BLaER1 treated with 17β-estradiol and CSF1 and Interleukin-3, amounts not matched to agents 10 nM and 100 nM (cell line): ENCODE measurements around the gene FBXO41.
A peak's percentile ranks its signal among the peaks of the same experiment; 100 is the strongest.

Experiments
- H3K27ac ChIP-seq, 11 experiments: shearing (Covaris generic); formaldehyde crosslinking; 2 replicates each; pipeline ENCODE4 v1.8.1; 2022
- H3K27me3 ChIP-seq, 11 experiments: shearing (Covaris generic); formaldehyde crosslinking; 2 replicates each; pipeline ENCODE4 v1.8.1; 2022
- H3K36me3 ChIP-seq, 11 experiments: shearing (Covaris generic); formaldehyde crosslinking; 2 replicates each; pipeline ENCODE4 v1.8.1; 2022
- H3K4me1 ChIP-seq, 10 experiments: shearing (Covaris generic); formaldehyde crosslinking; 2 replicates each; pipeline ENCODE4 v1.8.1; 2022
- H3K4me2 ChIP-seq, 11 experiments: shearing (Covaris generic); formaldehyde crosslinking; 2 replicates each; pipeline ENCODE4 v1.8.1; 2022
- H3K4me3 ChIP-seq, 10 experiments: shearing (Covaris generic); formaldehyde crosslinking; 2 replicates each; pipeline ENCODE4 v1.8.1; 2022
- H3K9ac ChIP-seq, 11 experiments: shearing (Covaris generic); formaldehyde crosslinking; 2 replicates each; pipeline ENCODE4 v1.8.1; 2022
- H3K9me3 ChIP-seq, 11 experiments: shearing (Covaris generic); formaldehyde crosslinking; replicated peaks in 1 of 11; 2 replicates each; pipeline ENCODE4 v1.8.1; 2022
- H4K20me1 ChIP-seq, 11 experiments: shearing (Covaris generic); formaldehyde crosslinking; 2 replicates each; pipeline ENCODE4 v1.8.1; 2022
- Cebpa-rat ChIP-seq, 11 experiments: shearing (Covaris generic); IDR thresholded peaks; 2 replicates each; pipeline ENCODE4 v1.8.1; 2022

The FBXO41 gene

GRCh38 chr2:73233932-73234832, 50.1 kb downstream of the FBXO41 start, which contains the start of gene CCT7:
Gene CCT7, plus strand, starts transcription at chr2:73234308. Its CDS starts 71 bp downstream, at chr2:73234379.
- no peaks in the 10 kb centered on the region for H3K27me3 ChIP-seq
- peak within 1 kb of the TSS; percentile 92 to 99 (median 97) for H3K27ac ChIP-seq
- TF ChIP-seq Cebpa-rat (IDR thresholded peaks at IDR 0.05), result no peak
- H3K9me3 ChIP-seq, result no peaks in the 10 kb centered on the region
- peak within 1 kb of the TSS; percentile 93 to 100 (median 96) for H3K4me2 ChIP-seq
- peak within 1 kb of the TSS; percentile 94 to 99 (median 97) for H3K9ac ChIP-seq
- H3K4me1 ChIP-seq, result peaks cover 33 to 45% (median 40%) of the 10 kb centered on the region in 10 experiments
- H3K4me3 ChIP-seq, result peak within 1 kb of the TSS; percentile 79 to 100 (median 91)
- H4K20me1 ChIP-seq, result peaks cover 44 to 50% (median 46%) of the 10 kb centered on the region in 11 experiments
- H3K36me3 ChIP-seq, result peaks cover 26 to 52% (median 45%) of the 10 kb centered on the region in 11 experiments

- TF ChIP-seq Cebpa-rat (IDR thresholded peaks at IDR 0.05), result no peak
- peak within 1 kb of the TSS; percentile 94 to 99 (median 97) for H3K9ac ChIP-seq
- peak within 1 kb of the TSS; percentile 90 to 100 (median 95) for H3K4me2 ChIP-seq
- H3K9me3 ChIP-seq, result no peaks in the 10 kb centered on the region
- peak within 1 kb of the TSS; percentile 79 to 100 (median 91) for H3K4me3 ChIP-seq
- peaks cover 36 to 41% (median 38%) of the 10 kb centered on the region in 11 experiments; a peak in 21 of 22 replicates for H4K20me1 ChIP-seq
- peaks cover 32 to 40% (median 37%) of the 10 kb centered on the region in 10 experiments for H3K4me1 ChIP-seq
- H3K36me3 ChIP-seq, result peaks cover 26 to 52% (median 44%) of the 10 kb centered on the region in 11 experiments
- peak within 1 kb of the TSS; percentile 92 to 99 (median 97) for H3K27ac ChIP-seq
- H3K27me3 ChIP-seq, result no peaks in the 10 kb centered on the region
These were observed 50.9 kb downstream of the FBXO41 start, which contains the start of gene PRADC1 for GRCh38 chr2:73233154-73233931. Gene PRADC1, minus strand, starts transcription at chr2:73233239. Its CDS starts 79 bp downstream, at chr2:73233160.

GRCh38 chr2:73232403-73233153, 51.7 kb downstream of the FBXO41 start:
- Histone ChIP-seq H3K4me1 (peaks cover 30 to 35% (median 32%) of the 10 kb centered on the region in 10 experiments), H3K9ac (peak overlapping the region; percentile 84 to 99 (median 97)), H4K20me1 (peaks cover 28 to 33% (median 30%) of the 10 kb centered on the region in 11 experiments; a peak in 21 of 22 replicates), H3K4me2 (peak overlapping the region; percentile 81 to 100 (median 93)), H3K4me3 (peak overlapping the region; percentile 79 to 100 (median 91)), H3K27ac (peak overlapping the region; percentile 27 to 98 (median 79); a peak in 21 of 22 replicates), H3K27me3 (no peaks in the 10 kb centered on the region), H3K36me3 (peaks cover 29 to 52% (median 44%) of the 10 kb centered on the region in 11 experiments), H3K9me3 (no peaks in the 10 kb centered on the region)
- TF ChIP-seq Cebpa-rat (IDR thresholded peaks at IDR 0.05), result no peak

GRCh38 chr2:73228631-73229030, 55.6 kb downstream of the FBXO41 start:
- no peak overlapping the region for H3K4me3 ChIP-seq
- H3K27me3 ChIP-seq, result no peaks in the 10 kb centered on the region
- H3K9me3 ChIP-seq, result no peaks in the 10 kb centered on the region
- H3K9ac ChIP-seq, result no peak overlapping the region
- no peak overlapping the region for H3K27ac ChIP-seq
- 0 out of 22 replicates have a peak, but pooled peaks cover 0 to 4% (median 0%) of the 10 kb centered on the region in 11 experiments for H4K20me1 ChIP-seq
- H3K4me2 ChIP-seq, result no peak overlapping the region
- no peak for TF ChIP-seq Cebpa-rat (IDR thresholded peaks at IDR 0.05)
- peaks cover 35 to 62% (median 49%) of the 10 kb centered on the region in 11 experiments; a peak in 21 of 22 replicates for H3K36me3 ChIP-seq
- H3K4me1 ChIP-seq, result peaks cover 31 to 43% (median 37%) of the 10 kb centered on the region in 10 experiments

- Histone ChIP-seq H3K4me1 (peaks cover 25 to 36% (median 31%) of the 10 kb centered on the region in 10 experiments), H3K4me3 (no peak overlapping the region), H3K9ac (no peak overlapping the region; a peak in 1 of 22 replicates), H3K4me2 (peak overlapping the region in 9 of 11 experiments; percentile 73 to 92 (median 84); a peak in 12 of 22 replicates), H4K20me1 (0 out of 22 replicates have a peak, but pooled peaks cover 0 to 4% (median 0%) of the 10 kb centered on the region in 11 experiments), H3K9me3 (no peaks in the 10 kb centered on the region), H3K27me3 (no peaks in the 10 kb centered on the region), H3K27ac (no peak overlapping the region), H3K36me3 (peaks cover 51 to 78% (median 64%) of the 10 kb centered on the region in 11 experiments)
- TF ChIP-seq Cebpa-rat (IDR thresholded peaks at IDR 0.05), result no peak
These were observed 57.2 kb downstream of the FBXO41 start for GRCh38 chr2:73227086-73227485.

- Histone ChIP-seq H3K9ac (peak overlapping the region in 10 of 11 experiments; percentile 1 to 57 (median 42); a peak in 15 of 22 replicates), H3K36me3 (peaks cover 63 to 91% (median 77%) of the 10 kb centered on the region in 11 experiments), H3K4me1 (peaks cover 25 to 36% (median 30%) of the 10 kb centered on the region in 10 experiments), H3K27me3 (no peaks in the 10 kb centered on the region), H3K4me2 (peak overlapping the region; percentile 73 to 92 (median 84)), H3K27ac (peak overlapping the region; percentile 7 to 72 (median 60); a peak in 21 of 22 replicates), H3K9me3 (no peaks in the 10 kb centered on the region), H4K20me1 (peaks cover 0 to 7% (median 0%) of the 10 kb centered on the region in 11 experiments; a peak in 1 of 22 replicates), H3K4me3 (peak overlapping the region in 6 of 10 experiments; percentile 1 to 48 (median 22); a peak in 6 of 20 replicates)
- no peak for TF ChIP-seq Cebpa-rat (IDR thresholded peaks at IDR 0.05)
These were observed 58.5 kb downstream of the FBXO41 start for GRCh38 chr2:73225513-73226360.

GRCh38 chr2:73223821-73224220, 60.5 kb downstream of the FBXO41 start:
- no peak overlapping the region for H3K9ac ChIP-seq
- H4K20me1 ChIP-seq, result peaks cover 0 to 23% (median 0%) of the 10 kb centered on the region in 11 experiments; a peak in 8 of 22 replicates
- peaks cover 25 to 36% (median 30%) of the 10 kb centered on the region in 10 experiments for H3K4me1 ChIP-seq
- no peak overlapping the region for H3K4me2 ChIP-seq
- H3K36me3 ChIP-seq, result peaks cover 58 to 95% (median 84%) of the 10 kb centered on the region in 11 experiments
- no peak for TF ChIP-seq Cebpa-rat (IDR thresholded peaks at IDR 0.05)
- H3K4me3 ChIP-seq, result no peak overlapping the region
- no peak overlapping the region for H3K27ac ChIP-seq
- H3K27me3 ChIP-seq, result no peaks in the 10 kb centered on the region
- no peaks in the 10 kb centered on the region for H3K9me3 ChIP-seq
